AG04450 (cell line): ENCODE data around the gene LCNL1. TPM values are rescaled to one million over a fixed set of nuclear protein-coding genes. Genes with fewer than 3 reads are reported as not detected.
"Not testable (repeated sequence)": the region's sequence is repeated elsewhere in the genome, so short reads cannot be mapped to it uniquely, and the experiment has no call there.

Experiments
- CTCF ChIA-PET: fragments of 300-600, 350-600 bp; formaldehyde crosslinking; extraction: SDS; loops from one replicate; lab custom pipeline; 2022; ENCODE audit warnings: antibody characterized with exemption, inconsistent platforms; lab: Charles Lee
- POLR2A ChIA-PET: fragments of 350-600 bp; formaldehyde crosslinking; extraction: SDS; loops from one replicate; lab custom pipeline; 2021; ENCODE audit warnings: antibody characterized with exemption, inconsistent platforms; lab: Yijun Ruan, JAX
- DNase-seq: peaks from one replicate; pipeline ENCODE4 v3.0.0-alpha.2; 2011; ENCODE audit warnings: low read depth, low spot score
- H3K27ac ChIP-seq: one replicate; pipeline ENCODE4 v1.5.1; 2012; ENCODE audit warnings: low read depth, low read length, control low read depth
- H3K27me3 ChIP-seq: one replicate; pipeline ENCODE4 v1.6.0; 2012; ENCODE audit warnings: low read length; ENCODE audit not compliant: control insufficient read depth, insufficient read depth
- H3K4me3 ChIP-seq: 2 replicates; pipeline ENCODE4 v1.5.1; 2011; ENCODE audit warnings: mild to moderate bottlenecking, low read depth, low read length, control low read depth
- H3K9me3 ChIP-seq: 2 replicates; pipeline ENCODE4 v1.5.1; 2012; ENCODE audit warnings: low read length; ENCODE audit not compliant: control insufficient read depth, insufficient read depth
- polyA plus RNA-seq: library from polyadenylated mRNA; depleted of rRNA; stranded (reverse); fragments of >200 nt; gene quantifications from 2 replicates; pipeline ENCODE4 v1.2.3, GENCODE V29; 2011
- TF ChIP-seq, protein P1 (sequence below): IDR thresholded peaks from 2 replicates; pipeline ENCODE4 v1.5.1; 2011; ENCODE audit warnings: low read depth, low read length, control low read depth, inconsistent platforms

Gene LCNL1
- polyA plus RNA-seq, 1 experiment, result 1.5 TPM

DNA sequence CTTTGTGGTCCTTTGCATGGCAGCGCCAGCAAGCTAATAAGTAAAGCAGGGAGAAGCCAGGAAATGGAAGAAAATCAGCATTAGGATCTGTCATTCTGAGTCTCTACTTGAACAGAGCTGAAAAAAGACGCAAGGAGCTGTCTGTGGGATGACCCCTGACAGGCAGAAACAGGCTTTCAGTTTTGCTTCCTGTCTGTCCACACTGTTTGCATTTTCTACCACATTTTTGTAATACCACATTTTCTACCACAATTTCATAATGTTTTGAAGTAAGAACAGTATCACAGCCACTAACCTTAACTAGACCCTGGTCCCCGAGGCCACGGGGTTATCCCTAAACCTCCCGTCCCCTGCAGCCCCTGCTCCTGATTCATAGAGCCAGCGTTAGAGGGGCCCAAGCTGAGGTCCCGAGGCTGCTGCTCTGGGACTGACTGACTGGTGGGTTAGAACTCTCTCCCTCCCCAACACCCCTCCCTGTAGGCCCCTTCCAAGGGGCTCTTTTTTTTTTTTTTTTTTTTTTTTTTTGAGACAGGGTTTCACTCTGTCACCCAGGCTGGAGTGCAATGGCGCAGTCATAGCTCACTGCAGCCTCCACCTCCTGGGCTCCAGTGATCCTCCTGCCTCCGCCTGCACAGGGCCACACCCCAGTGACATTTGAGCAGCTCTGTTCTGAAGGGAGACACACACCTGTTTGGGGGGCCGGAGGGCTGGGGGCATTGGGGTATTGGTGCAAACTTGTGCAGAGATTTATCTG, 17.6 kb downstream of the LCNL1 start:
- TF ChIP-seq, protein P1, sequence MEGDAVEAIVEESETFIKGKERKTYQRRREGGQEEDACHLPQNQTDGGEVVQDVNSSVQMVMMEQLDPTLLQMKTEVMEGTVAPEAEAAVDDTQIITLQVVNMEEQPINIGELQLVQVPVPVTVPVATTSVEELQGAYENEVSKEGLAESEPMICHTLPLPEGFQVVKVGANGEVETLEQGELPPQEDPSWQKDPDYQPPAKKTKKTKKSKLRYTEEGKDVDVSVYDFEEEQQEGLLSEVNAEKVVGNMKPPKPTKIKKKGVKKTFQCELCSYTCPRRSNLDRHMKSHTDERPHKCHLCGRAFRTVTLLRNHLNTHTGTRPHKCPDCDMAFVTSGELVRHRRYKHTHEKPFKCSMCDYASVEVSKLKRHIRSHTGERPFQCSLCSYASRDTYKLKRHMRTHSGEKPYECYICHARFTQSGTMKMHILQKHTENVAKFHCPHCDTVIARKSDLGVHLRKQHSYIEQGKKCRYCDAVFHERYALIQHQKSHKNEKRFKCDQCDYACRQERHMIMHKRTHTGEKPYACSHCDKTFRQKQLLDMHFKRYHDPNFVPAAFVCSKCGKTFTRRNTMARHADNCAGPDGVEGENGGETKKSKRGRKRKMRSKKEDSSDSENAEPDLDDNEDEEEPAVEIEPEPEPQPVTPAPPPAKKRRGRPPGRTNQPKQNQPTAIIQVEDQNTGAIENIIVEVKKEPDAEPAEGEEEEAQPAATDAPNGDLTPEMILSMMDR, result no peak
- peaks cover 5% of the 10 kb centered on the region for H3K27me3 ChIP-seq
- H3K4me3 ChIP-seq, result no peak overlapping the region
- DNase-seq, result peak; percentile 47
- H3K27ac ChIP-seq, result no peak overlapping the region
- peaks cover 2% of the 10 kb centered on the region; the same call in 1 of the 2 replicates for H3K9me3 ChIP-seq
- CTCF ChIA-PET, result interaction anchor here (0.6 to 3.1 kb wide), 8 partner anchors 29 to 158 kb away, joined by 3 to 13 read pairs (median 3); partner anchors contain the start of gene AJM1
- POLR2A ChIA-PET, result interaction anchor here (1.5 kb wide), 1 partner anchor 9 kb away, joined by 4 read pairs; no protein-coding TSS in a partner anchor

DNA sequence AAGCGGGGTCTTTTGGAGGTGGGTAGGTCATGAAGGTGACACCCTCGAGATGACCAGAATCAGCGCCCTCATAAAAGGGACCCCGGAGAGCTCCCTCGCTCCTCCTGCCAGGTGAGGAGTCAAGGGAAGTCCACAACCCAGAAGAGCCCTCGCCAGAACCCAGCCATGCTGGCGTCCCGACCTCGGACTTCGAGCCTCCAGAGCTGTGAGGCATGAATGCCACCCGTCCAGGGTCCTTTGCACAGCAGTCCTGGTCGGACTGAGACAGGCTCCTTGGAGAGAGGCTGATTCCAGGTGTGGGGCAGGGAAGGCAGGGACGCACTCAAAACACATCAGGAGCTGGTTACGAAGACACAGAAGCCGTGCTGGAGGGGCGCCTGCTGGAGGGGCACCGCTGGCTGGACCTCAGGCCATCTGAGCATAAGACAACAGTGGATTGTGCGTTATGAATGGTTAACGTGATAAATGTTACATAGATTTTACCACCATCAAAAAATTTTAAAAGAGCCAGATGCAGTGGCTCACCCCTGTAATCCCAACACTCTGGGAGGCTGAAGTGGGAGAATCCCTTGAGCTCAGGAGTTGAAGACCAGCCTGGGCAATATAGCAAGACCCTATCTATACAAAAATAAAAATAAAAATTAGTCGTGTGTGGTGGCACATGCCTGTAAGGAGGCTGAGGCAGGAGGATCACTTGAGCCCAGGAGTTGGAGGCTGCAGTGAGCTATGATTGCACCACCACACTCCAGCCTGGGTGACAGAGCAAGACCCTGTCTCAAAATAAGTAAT, 19.3 kb downstream of the LCNL1 start:
- ChIA-PET CTCF (interaction anchor here (0.6 to 3.1 kb wide), 3 partner anchors 28 to 54 kb away, joined by 3 to 9 read pairs (median 6); no protein-coding TSS in a partner anchor), POLR2A (interaction anchor here (0.5 kb wide), 1 partner anchor 10 kb away, joined by 3 read pairs; no protein-coding TSS in a partner anchor)
- Histone ChIP-seq H3K9me3 (peaks cover 9% of the 10 kb centered on the region; the same call in 1 of the 2 replicates), H3K27me3 (peaks cover 5% of the 10 kb centered on the region), H3K4me3 (no peak overlapping the region), H3K27ac (no peak overlapping the region)
- no peak for DNase-seq
- TF ChIP-seq, protein P1, result no peak

DNA sequence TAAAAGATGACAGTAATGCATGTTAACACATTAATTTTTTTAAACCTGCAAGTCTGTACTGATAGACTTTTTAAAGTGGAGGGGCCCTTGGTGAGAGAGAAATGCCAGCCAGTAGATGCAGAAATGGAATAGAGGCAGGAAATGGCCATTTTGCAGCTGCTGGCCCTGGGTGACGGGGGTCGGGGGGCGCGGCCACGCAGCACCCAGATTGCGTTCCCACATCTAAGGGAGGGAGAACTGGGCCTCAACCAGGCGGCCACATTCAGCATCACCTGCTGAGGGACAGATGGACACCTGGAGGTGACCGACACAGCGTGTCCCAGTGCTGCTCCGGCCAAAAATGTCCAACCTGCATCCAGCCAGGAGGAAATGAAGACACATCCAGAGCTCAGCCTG, 19.9 kb downstream of the LCNL1 start:
- DNase-seq, result no peak
- TF ChIP-seq, protein P1, result no peak
- no peak overlapping the region for H3K27ac ChIP-seq
- peaks cover 9% of the 10 kb centered on the region; the same call in 1 of the 2 replicates for H3K9me3 ChIP-seq
- CTCF ChIA-PET, result interaction anchor here (3.1 kb wide), 1 partner anchor 27 kb away, joined by 9 read pairs; no protein-coding TSS in a partner anchor
- H3K4me3 ChIP-seq, result no peak overlapping the region
- peaks cover 5% of the 10 kb centered on the region for H3K27me3 ChIP-seq
- POLR2A ChIA-PET, result no interaction called here

DNA sequence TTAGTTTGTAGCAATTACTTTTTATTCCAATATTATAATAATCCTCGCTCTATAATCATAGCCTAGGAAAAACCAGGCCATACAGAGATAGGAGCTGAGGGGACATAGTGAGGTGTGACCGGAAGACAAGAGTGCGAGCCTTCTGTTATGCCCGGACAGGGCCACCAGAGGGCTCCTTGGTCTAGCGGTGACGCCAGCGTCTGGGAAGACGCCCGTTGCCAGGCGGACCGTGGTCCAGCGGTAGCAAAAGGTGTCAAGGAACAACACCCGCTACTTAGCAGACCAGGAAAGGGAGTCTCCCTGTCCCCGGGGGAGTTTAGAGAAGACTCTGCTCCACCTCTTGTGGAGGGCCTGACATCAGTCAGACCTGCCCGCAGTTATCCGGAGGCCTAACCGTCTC, 21.5 kb downstream of the LCNL1 start:
- DNase-seq, H3K27ac ChIP-seq, POLR2A ChIA-PET, H3K9me3 ChIP-seq, H3K27me3 ChIP-seq, CTCF ChIA-PET, H3K4me3 ChIP-seq: not testable (repeated sequence)
- TF ChIP-seq, protein P1, result peak; percentile 26
